Measurements from ENCODE around the gene CUL7.
"Not testable (repeated sequence)": the region's sequence is repeated elsewhere in the genome, so short reads cannot be mapped to it uniquely, and the experiment has no call there.

The CUL7 gene

DNA sequence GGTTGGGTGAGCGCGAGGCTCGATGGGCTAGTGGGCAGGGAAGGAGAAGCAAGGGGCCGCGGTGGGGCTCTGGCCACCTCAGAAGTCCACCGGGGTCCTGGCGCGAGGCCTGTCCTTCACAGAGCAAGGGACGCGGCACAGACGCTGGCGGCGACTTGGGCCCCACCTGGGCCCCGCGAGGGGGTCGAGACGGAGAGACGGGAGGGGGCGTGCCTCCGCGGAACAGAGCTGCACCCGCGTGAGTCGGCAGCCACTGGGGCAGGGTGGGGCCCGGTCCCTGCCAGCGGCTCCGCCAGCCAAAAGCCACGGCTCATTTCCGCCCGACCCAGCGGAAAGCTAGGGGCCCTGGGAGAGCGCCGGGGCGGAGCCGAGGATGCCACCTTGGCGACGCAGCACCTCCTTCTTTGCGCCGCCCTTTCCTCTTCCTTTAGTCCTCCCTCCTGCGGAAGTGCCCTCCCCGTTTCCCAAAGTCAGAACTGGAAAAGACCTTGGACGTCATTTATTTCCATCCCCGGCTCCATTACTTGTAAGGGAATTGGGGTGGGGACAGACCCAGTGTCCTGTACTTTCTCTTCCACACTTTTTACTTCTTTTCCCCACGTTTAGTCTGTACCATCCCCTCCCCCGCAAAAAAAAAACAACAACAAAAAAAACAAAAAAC, at the start of gene CUL7:
CUL7 (minus strand) TSS at position 307 of the 661 bp plus-strand sequence. CDS start 1,063 bp downstream, outside the sequence.
- DNase-seq: peak in 57 of 58 donors; percentile 17 to 90 (median 70)

DNA sequence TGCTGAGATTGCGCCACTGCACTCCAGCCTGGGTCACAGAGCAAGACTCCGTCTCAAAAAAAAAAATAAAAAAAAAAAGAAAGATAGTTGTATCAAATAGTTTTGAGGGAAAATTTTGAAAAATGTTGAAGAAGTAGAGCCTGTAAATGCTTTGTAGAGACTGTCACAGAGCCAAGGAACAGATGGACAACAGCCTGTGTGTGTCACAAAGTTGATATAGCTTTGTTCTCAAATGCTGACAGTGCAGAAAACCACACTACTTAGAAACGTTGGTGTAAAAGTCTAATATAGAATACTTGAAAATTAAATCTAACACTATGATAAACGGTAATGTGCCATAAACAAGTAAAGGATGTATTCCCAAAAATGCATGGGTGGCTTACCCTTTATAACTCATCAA, 47.8 kb upstream of the CUL7 start:
- DNase-seq: no peak

DNA sequence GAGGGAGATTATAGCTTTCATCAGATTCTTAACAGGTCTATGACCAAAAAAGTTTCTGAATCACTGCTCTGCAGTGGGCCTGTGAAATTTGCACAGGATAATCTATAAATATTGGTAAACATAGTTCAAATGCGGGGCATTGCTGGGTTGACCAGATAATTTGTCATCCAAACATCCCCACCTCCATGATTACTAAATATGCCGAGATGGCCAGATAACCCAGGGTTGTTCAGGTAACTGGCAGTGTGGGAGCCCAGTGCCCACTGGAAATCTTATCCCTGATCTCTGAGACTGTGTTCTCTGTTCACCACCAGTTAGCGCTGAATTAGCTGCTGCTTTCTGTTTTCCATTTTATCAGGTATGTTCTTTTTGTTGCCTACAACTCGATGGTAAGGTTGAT, 43.9 kb upstream of the CUL7 start:
- no peak for DNase-seq

DNA sequence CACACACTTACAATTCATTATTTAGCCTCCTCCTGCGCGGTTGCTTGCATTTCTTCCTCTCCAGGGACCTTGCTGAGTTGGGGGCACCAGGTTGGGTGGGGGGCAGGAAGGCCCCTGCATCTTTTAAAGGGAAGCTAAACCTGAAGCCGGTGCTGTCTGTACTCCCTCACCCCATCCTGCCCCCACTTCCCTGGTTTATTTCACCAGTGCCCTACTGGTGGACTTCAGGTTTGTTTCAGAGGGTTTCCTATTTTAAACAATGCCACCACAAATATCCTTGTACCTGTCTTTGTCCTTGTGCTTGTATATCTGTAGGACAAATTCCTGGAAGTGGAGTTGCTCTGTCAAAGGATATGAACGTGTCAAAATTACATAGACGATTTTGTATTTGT, 43.4 kb upstream of the CUL7 start:
- DNase-seq: no peak

DNA sequence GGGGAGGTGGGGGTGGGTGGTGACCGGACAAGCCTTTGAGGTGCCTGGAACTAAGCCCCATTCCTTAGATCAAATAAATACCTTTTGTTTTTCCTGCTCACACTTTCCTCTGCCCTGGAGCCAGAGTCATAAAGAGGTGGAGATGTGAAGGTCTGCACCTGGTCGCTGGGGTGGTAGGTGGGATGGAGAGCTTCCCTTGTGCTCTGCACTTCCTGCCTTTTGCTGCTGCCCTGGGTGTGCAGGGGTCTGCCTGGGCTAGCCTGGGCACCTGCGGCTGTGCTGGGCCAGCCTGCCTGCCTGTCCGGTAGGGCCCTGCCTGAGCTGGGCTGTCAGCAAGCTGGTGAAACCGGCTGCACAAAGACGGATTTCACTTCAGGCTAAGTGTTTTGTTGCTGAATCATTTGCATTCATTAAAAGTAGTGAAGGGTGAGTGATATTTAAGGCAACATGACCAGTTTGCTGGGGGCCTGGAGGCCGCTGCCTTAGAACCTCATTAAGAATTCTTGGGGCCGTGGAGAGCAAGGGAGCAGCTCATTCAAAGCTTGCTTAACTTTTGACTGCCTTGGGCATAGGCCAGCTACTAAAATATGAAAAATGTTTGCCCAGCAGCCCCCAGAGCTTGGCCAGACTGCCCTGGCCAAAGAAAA, 42.9 kb upstream of the CUL7 start:
- DNase-seq: peak in 9 of 58 donors; percentile 8 to 49 (median 13)

DNA sequence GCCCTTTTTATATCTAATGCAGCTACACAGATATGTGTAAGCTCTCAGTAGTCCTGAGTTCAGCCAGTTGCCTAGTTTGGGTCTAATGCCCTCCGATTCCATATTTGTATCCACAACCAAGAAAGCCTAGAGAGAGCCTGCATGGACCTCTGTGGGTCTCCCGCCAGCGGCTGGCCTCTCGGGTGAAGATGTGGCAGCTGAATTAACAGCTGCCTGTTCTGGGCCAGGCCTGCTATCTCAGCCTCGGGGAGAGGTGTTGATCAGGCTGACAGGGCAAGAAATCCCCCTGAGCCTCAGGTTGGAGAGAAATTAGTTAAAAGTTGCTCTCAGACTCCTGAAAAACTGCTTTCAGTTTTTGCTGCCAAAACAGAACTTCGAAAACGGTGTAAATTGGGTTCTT, 42.3 kb upstream of the CUL7 start:
- DNase-seq: no peak

DNA sequence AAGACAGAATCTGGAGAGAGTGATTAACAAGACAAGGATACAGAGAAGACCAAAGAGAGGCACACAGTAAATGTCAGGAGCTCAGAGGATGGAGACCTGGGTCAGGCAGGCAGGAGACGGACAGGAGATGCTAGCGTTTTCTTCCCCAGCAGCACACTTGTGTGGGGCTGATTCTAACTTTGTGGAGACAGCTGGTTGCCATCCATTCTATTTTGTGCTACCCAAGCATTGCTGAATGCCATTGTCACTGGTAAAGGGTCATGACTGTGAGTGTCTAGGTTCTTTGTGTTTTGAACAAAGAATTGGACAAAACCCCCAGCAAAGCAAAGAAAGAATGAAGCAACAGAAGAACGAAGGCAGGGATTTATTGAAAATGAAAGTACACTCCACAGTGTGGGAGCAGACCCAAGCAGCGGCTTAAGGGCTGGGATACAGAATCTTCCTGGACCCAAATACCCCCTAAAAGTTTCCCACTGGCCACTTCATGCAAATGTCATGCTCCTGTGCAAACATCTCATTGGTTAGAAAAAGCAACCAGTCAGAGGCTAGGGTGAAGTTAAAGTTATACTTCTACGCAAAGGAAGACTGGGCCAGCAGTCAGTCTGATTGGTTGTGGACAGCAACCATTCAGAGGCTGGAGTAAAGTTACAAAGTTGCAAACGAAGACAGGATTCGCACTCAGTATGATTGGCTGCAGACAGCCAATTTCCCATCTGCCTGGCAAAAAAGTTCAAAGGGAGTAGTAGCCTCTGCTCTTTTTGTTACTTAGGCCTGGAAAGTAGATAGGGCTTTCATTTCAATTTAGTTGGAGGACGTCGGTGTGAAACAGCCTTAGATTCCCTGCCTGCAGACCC, 40.0 kb upstream of the CUL7 start:
- peak in 2 of 58 donors; percentile 24 to 25 for DNase-seq

DNA sequence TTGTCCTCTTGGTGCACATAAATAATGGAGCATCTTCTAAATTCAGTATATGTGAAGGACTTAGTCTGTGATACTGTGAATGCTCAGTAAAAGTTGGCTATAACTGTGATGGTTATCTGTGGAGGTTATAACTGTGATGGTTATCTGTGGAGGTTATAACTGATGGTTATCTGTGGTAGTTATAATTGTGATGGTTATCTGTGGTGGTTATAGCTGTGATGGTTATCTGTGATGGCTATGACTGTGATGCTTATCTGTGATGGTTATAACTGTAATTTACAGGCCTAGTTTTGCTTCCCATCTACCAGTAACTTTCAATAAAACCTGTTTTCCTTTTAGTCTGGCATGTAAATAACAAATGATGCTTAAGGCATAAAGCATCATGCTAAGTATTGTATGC, 39.0 kb upstream of the CUL7 start:
- no peak for DNase-seq

DNA sequence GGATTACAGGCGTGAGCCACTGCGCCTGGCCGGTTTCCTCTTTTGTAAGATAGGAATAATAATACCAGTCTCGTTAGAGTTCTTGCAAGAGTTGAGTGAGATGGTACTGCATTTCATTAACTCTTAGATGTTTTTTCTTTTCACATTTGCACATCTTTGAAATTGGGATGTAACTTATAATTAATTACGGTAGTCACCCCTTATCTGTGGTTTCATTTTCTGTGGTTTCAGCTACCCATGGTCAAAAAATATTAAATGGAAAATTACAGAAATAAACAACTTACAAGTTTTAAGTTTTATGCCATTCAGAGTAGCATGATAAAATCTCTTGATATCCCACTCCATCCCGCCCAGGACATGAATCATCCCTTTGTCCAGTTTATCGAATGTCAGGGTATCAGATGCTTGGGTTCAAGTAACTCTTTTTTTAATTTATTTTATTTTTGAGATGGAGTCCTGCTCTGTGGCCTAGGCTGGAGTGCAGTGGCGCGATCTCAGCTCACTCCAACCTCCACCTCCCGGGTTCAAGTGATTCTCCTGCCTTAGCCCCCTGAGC, 37.9 kb upstream of the CUL7 start:
- DNase-seq: no peak

DNA sequence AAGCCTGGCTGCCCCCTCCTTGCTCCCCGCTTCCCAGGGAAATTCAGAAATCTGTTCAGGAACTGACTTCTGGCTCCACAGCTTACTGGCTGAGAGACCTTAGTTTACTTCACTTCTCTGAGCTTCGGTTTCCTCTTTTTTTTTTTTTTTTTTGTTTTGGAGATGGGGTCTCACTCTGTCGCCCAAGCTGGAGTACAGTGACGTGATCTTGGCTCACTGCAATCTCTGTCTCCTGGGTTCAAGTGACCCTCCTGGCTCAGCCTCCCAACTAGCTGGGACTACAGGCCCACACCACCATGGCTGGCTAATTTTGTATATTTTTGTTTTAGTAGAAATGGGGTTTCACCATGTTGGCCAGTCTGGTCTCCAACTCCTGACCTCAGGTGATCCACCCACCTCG, 37.4 kb upstream of the CUL7 start:
- DNase-seq: no peak

DNA sequence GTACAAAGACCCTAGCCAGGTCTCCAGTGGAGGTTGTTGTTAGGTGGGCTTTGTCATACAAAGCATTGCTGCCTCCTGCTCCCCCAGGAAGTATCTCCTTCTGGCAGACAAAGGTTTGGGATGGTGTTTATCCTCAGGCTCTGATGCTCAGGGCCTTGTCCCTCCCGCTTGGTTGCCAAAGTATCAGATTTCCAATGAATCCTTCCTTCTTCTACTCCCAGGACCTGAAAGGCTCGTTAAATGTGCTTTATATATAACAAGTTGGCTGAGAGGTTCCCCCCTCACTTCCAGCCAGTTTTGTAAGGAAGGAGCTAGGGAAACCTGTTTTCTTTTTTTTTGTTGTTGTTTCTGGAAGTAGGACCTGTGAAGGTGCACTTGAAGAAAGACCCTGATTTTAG, 36.9 kb upstream of the CUL7 start:
- no peak for DNase-seq

DNA sequence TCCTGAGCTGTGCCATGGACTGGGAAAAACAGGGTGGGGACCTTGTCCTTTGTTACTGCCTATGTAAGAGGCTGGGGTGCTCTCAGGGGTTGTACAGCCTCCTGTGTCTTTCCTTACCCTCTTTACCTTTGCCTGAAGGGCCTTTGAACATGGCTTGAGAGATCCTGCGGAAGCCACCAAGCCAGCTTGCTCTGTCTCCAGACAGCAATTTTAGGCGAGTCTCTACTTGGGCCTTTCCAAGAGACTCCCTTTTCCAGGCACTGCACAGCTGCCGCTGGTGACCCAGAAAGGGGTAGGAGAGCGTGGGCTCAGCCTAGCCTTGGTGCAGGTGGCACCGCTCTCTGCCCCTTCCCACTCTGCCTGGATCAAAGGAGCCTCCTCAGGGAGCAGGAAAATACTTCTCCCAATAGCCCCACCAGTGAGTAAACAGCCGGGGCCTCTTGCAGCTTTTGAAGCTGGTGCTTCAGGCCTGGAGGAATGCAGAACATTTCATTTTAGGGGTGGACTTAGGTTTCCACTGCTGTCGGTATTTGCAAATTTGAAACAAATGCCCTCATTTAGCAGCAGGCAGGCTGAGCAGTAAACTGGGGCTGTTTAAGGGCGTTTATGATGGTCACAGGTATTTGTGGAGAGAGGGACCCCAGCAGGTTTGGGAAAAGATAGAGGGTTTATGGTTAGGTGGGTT, 36.4 kb upstream of the CUL7 start:
- no peak for DNase-seq

DNA sequence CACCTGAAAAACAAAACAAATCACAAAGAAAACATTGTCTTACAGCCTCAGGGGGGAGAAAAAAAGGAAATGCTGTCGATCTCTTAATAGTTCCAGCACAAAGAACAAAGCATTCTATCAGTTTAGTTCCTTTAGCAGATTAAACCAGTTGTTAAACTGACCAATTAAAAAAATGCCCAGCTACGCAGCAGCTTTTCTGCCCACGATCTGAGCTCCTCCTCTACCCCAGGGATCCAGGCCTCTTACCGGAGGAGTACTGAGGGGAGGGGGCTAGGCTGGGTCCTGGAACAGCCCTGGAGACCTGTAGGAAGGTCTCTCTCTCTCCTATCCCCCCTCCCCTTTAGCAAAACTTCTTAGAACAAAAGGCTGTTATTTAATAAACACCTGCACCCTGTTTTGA, 35.8 kb upstream of the CUL7 start:
- no peak for DNase-seq

DNA sequence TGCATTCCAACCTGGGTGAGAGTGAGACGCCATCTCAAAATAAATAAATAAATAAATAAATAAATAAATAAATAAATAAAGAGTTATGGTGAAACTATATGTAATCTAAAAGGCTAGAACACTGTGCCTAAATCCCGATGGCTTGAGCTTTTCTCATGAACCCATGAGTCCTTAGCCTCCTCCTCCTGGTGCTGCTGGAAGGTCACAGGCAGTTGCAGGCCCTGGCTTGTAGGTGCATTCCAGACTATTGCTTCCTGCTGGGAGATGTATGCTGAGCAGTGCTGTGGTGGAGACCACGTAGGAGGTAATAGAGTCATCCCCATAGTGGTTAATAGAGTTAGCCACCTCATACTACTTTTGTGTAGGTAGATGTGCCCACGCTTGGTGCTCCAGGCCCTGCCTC, 35.0 kb upstream of the CUL7 start:
- no peak for DNase-seq

DNA sequence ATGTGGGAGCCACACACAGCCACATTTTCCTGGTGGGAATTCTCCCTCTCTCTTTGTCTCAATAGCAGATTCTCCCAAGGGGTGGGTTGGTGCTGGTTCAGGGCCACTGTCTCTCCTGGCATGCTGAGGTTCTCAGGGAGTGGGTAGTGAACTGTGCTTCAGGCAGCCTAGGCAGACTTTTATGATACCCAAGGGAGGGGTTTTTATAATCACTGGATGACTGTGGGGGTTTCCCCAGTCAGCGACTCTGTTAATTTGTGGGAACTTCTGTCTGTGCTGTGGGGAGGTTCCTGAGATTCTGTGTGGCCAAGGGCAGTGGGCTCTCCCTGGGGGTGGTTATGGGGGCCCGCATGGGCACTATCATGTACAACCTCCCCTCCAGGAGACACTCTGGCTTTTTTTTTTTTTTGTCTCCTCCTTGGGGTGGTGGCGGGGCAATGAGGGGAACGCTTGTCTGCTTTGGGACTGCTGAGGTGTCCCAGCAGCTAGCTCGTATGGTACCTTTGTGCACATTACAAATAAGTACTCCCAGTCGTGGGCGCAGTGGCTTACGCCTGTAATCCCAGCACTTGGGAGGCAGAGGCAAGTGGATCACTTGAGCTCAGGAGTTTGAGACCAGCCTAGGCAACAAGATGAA, 32.5 kb upstream of the CUL7 start:
- DNase-seq: no peak

DNA sequence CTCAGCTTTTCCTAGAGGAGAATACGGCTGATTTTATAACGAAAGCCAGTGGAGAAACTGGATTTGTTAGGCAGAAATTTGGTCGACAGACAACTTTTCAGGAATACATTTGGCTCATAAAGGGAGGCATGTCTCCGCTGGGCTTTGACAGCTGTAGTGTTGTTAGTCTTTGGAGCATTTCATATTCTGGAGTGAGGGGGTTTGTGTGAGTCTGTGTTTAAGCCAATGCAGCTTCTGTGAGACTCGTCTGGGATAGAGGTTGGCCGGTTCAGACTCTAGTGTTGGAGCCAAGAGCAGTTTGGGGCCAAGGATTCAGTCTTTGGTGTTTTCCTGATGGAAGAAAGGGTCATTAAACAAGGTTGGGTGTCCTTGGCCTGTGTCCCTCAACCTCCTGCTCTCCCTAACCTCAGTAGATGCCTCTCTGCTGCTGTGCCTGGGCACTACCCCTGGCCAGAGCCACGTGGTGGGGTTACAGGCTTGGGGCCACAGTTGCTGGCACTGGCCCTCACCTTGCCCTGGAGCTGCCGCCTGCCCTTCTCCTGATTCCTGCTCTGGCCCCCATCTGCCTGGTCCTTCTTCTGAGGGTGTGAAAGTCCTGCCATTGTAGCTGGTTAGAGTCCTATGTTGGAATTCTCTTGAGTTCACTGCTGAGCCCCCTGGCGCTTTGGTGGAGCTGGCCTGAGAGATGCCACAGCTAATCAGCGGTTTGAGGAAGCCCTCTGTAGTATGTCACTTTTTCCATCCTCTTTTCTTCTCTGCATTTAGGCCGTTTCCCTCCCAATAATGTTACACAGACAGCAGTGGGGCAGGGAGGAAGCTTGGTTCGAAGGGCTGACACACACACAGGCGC, 29.4 kb upstream of the CUL7 start:
- DNase-seq: peak in 1 of 58 donors; percentile 4

DNA sequence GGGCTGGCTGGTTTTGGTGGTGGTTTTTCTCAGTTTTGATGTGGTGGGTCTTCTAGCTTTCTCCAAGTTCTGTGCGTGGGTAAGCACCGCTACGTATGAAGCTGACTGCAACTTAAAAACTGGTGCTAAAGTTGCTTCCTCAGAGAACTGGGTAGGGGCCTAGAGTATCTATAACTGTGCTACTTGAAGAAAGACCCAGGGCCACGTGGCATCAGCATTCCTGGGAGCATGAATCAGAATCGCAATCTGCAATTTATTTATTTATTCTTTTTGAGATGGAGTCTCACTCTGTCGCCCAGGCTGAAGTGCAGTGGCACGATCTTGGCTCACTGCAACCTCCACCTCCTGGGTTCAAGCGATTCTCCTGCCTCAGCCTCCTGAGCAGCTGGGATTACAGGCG, 28.3 kb upstream of the CUL7 start:
- not testable (repeated sequence) for DNase-seq

DNA sequence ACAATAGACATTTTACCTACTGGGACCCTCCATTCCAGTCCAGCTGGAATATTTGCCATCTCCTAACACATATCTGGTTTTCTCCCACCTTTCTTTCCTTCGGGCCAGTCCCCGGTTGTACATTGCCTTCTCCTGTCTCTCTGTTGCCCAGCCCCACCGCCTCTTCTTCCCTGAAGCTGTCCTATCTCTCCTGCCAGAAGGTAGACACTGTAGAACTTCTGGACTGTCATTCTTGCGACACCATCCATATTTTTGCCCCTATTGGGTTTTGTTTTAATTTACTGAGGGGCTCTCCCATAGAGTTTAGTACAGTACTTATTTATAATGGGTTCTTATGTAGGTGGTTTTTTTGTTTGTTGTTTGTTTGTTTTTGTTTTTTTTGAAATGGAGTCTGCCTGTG, 27.4 kb upstream of the CUL7 start:
- no peak for DNase-seq

DNA sequence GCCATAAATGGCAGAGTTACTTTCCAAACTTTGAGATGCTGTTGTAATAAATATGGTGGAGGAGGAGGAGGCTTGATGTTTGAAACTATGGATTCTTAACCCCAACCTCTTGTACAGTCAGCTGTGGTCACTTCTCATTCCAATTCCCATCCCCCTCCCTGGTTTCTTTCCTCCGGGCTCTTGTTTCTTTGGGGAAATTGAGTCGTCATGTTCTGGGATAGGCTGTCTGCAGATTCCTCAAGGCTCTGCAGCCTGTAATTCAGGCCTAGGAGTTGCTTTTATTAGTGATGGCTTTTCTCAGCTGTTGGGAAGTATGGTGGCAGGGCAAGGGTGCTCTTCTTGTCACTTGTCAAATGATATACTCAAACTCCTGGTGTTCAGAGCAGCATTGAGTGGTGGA, 25.0 kb upstream of the CUL7 start:
- no peak for DNase-seq

DNA sequence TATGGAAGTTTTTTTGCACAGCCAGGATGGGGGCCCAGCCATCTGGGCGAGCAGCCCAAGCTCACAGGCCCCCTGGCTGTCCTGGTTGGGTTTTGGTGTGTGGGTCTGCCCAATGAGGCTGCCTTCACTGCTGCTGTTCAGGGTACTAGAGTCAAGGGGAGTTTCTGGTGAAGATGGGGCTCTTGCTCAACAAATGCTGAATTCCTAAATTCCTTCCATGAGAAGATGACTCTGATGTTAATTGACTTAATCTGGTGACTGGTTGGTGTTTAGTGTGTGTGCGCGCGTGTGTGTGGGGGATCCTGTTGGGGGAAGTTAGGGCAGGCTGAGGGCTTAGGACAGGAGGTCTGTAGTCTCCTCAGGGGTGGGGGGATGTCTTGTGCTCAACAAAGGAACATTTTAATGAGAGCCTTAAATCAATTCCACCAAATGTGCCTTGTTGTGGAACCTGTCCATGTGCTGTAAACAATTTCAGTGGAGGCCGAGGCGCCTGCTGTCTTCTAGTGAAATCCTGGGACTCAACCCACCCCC, 24.4 kb upstream of the CUL7 start:
- DNase-seq: no peak

Measured in anterior cingulate cortex (tissue), 58 donors.